Naive thymus-derived CD8-positive, alpha-beta T cell (primary cell): Measurements from ENCODE around the gene ARTN. TPM values are rescaled to one million over a fixed set of nuclear protein-coding genes. Genes with fewer than 3 reads are reported as not detected.
A peak's percentile ranks its signal among the peaks of the same experiment; 100 is the strongest.

Experiments used
- ATAC-seq, 2 donors: fragments of 150-1000 bp; cut with Tn5 transposase in 1 of 2; sonication (Bioruptor Pico), chemical (Tn5 transposase) in 1 of 2; 1 replicate in 1 of 2; 2 replicates in 1 of 2; pipeline ENCODE4 v1.10.0; 2021; ENCODE audit warnings: mild to moderate bottlenecking in 2 of 2, moderate library complexity in 2 of 2
- POLR2A ChIA-PET: fragments of 350-600 bp; sonication (Branson Sonifier 250); formaldehyde crosslinking; loops from one replicate; lab custom pipeline; 2021; ENCODE audit warnings: antibody characterized with exemption; lab: Charles Lee
- DNase-seq, 10 donors: peaks; one replicate each; pipeline versions ENCODE4 v3.0.0 to v3.0.0-alpha.2; 2020 to 2022
- H3K27ac Mint-ChIP-seq, 10 donors: one replicate each; pipeline ENCODE4 v1.8.0; 2020 to 2022; ENCODE audit warnings: mild to moderate bottlenecking in 10 of 10, mixed read lengths in 10 of 10, moderate library complexity in 4 of 10, inconsistent platforms in 1 of 10
- H3K27me3 Mint-ChIP-seq, 5 donors: one replicate each; pipeline ENCODE4 v1.8.0; 2021 to 2022; ENCODE audit warnings: mixed read lengths in 5 of 5
- H3K36me3 Mint-ChIP-seq, 3 donors: one replicate each; pipeline ENCODE4 v1.8.0; 2020 to 2022; ENCODE audit warnings: mixed read lengths in 3 of 3, mild to moderate bottlenecking in 2 of 3, inconsistent platforms in 1 of 3
- H3K4me1 Mint-ChIP-seq, 4 donors: one replicate each; pipeline ENCODE4 v1.8.0; 2021 to 2022; ENCODE audit warnings: mixed read lengths in 4 of 4
- H3K4me3 Mint-ChIP-seq, 10 donors: one replicate each; pipeline ENCODE4 v1.8.0; 2020 to 2022; ENCODE audit warnings: mild to moderate bottlenecking in 10 of 10, mixed read lengths in 10 of 10, moderate library complexity in 6 of 10, inconsistent platforms in 1 of 10
- H3K9me3 Mint-ChIP-seq, 9 donors: one replicate each; pipeline ENCODE4 v1.8.0; 2020 to 2022; ENCODE audit warnings: mixed read lengths in 9 of 9, mild to moderate bottlenecking in 3 of 9, inconsistent platforms in 1 of 9, moderate library complexity in 1 of 9
- polyA plus RNA-seq, 3 donors: library from polyadenylated mRNA; unstranded; fragments of 300-500 nt; fragmentation: Illumina TruSeq; gene quantifications; one replicate each; pipeline ENCODE4 v1.2.3, GENCODE V29; 2021
- total RNA-seq, 8 experiments: library from RNA in 2 of 8; stranded (reverse) in 2 of 8; gene quantifications; one replicate each; pipeline ENCODE4 v1.2.3 and lab custom pipeline; 2021 to 2026

ARTN gene
- total and polyA plus RNA-seq, 5 experiments from 2014 or later, result 0.25 to 0.96 TPM; not detected in 3

- peak overlapping the region in 4 of 10 donors; percentile 18 to 50 (median 43) for H3K27ac Mint-ChIP-seq
These were observed 44.0 kb downstream of the ARTN start for GRCh38 chr1:43977376-43978263.

GRCh38 chr1:43978264-43978550, 44.6 kb downstream of the ARTN start:
- H3K4me3 Mint-ChIP-seq, result peak overlapping the region; percentile 70 to 97 (median 82)
- peaks cover 37 to 60% (median 52%) of the 10 kb centered on the region in 4 donors for H3K4me1 Mint-ChIP-seq
- DNase-seq (no peak), ATAC-seq (no peak)
- no peaks in the 10 kb centered on the region for H3K9me3 Mint-ChIP-seq
- H3K27ac Mint-ChIP-seq, result peak overlapping the region in 3 of 10 donors; percentile 14 to 43 (median 28)
- H3K36me3 Mint-ChIP-seq, result peaks cover 0 to 28% (median 11%) of the 10 kb centered on the region in 3 donors
- POLR2A ChIA-PET, result no interaction called here
- peaks cover 3 to 19% (median 11%) of the 10 kb centered on the region in 5 donors for H3K27me3 Mint-ChIP-seq

More at GRCh38 chr1:43977376-43978263, 44.0 kb downstream of the ARTN start:
- Mint-ChIP-seq H3K27me3 (peaks cover 3 to 19% (median 11%) of the 10 kb centered on the region in 5 donors), H3K9me3 (no peaks in the 10 kb centered on the region), H3K4me1 (peaks cover 37 to 60% (median 53%) of the 10 kb centered on the region in 4 donors), H3K4me3 (peak overlapping the region; percentile 47 to 97 (median 80)), H3K36me3 (peaks cover 0 to 28% (median 11%) of the 10 kb centered on the region in 3 donors)
- no peak for ATAC-seq
- no peak for DNase-seq
- POLR2A ChIA-PET, result no interaction called here

- H3K4me1 Mint-ChIP-seq, result peaks cover 34 to 57% (median 48%) of the 10 kb centered on the region in 4 donors
These were observed 45.1 kb downstream of the ARTN start, which contains the start of gene B4GALT2 for GRCh38 chr1:43978551-43979260. TSS of gene B4GALT2 (plus strand) at chr1:43979210. CDS start at chr1:43981161, 1,951 bp downstream.

GRCh38 chr1:43979261-43979527, 45.6 kb downstream of the ARTN start:
- DNase-seq (no peak), ATAC-seq (no peak)
- Mint-ChIP-seq H3K4me1 (peaks cover 32 to 52% (median 43%) of the 10 kb centered on the region in 4 donors), H3K27me3 (peaks cover 3 to 19% (median 11%) of the 10 kb centered on the region in 5 donors), H3K4me3 (peak overlapping the region in 1 of 10 donors; percentile 74), H3K9me3 (no peaks in the 10 kb centered on the region), H3K36me3 (peaks cover 0 to 28% (median 11%) of the 10 kb centered on the region in 3 donors), H3K27ac (no peak overlapping the region)
- POLR2A ChIA-PET, result no interaction called here

More at GRCh38 chr1:43978551-43979260, 45.1 kb downstream of the ARTN start, which contains the start of gene B4GALT2:
- Mint-ChIP-seq H3K27ac (peak within 1 kb of the TSS in 7 of 10 donors; percentile 14 to 81 (median 54)), H3K36me3 (peaks cover 0 to 28% (median 11%) of the 10 kb centered on the region in 3 donors), H3K4me3 (peak within 1 kb of the TSS; percentile 76 to 97 (median 86)), H3K9me3 (no peaks in the 10 kb centered on the region), H3K27me3 (peaks cover 3 to 19% (median 11%) of the 10 kb centered on the region in 5 donors)
- DNase-seq (peak in 4 of 10 donors; percentile 20 to 34 (median 28)), ATAC-seq (no peak)
- POLR2A ChIA-PET, result no interaction called here

GRCh38 chr1:43979528-43980254, 46.1 kb downstream of the ARTN start:
- Mint-ChIP-seq H3K27me3 (peaks cover 3 to 19% (median 11%) of the 10 kb centered on the region in 5 donors), H3K36me3 (peaks cover 0 to 28% (median 11%) of the 10 kb centered on the region in 3 donors), H3K4me1 (peaks cover 30 to 50% (median 40%) of the 10 kb centered on the region in 4 donors), H3K9me3 (no peaks in the 10 kb centered on the region), H3K4me3 (peak overlapping the region; percentile 74 to 91 (median 85)), H3K27ac (peak overlapping the region in 5 of 10 donors; percentile 43 to 63 (median 53))
- POLR2A ChIA-PET, result no interaction called here
- ATAC-seq, result no peak
- DNase-seq, result no peak

GRCh38 chr1:43980255-43981134, 46.9 kb downstream of the ARTN start:
- peaks cover 30 to 46% (median 40%) of the 10 kb centered on the region in 4 donors for H3K4me1 Mint-ChIP-seq
- H3K27me3 Mint-ChIP-seq, result peaks cover 3 to 19% (median 11%) of the 10 kb centered on the region in 5 donors
- no peak for DNase-seq

GRCh38 chr1:43981135-43981491, 47.5 kb downstream of the ARTN start:
- no peak for DNase-seq
- POLR2A ChIA-PET, result interaction anchor here (0.5 kb wide), 1 partner anchor 50 kb away, joined by 4 read pairs; no protein-coding TSS in a partner anchor
- Mint-ChIP-seq H3K4me3 (peak overlapping the region in 1 of 10 donors; percentile 34), H3K27ac (no peak overlapping the region), H3K9me3 (no peaks in the 10 kb centered on the region), H3K4me1 (peaks cover 27 to 40% (median 34%) of the 10 kb centered on the region in 4 donors), H3K27me3 (peaks cover 3 to 19% (median 11%) of the 10 kb centered on the region in 5 donors), H3K36me3 (peaks cover 0 to 28% (median 11%) of the 10 kb centered on the region in 3 donors)
- ATAC-seq, result no peak

More at GRCh38 chr1:43980255-43981134, 46.9 kb downstream of the ARTN start:
- POLR2A ChIA-PET, result interaction anchor here (0.5 kb wide), 1 partner anchor 50 kb away, joined by 4 read pairs; no protein-coding TSS in a partner anchor
- H3K9me3 Mint-ChIP-seq, result no peaks in the 10 kb centered on the region
- peak overlapping the region; percentile 74 to 91 (median 85) for H3K4me3 Mint-ChIP-seq
- H3K27ac Mint-ChIP-seq, result peak overlapping the region in 3 of 10 donors; percentile 6 to 53 (median 7)
- ATAC-seq, result no peak
- peaks cover 0 to 28% (median 11%) of the 10 kb centered on the region in 3 donors for H3K36me3 Mint-ChIP-seq

- H3K27ac Mint-ChIP-seq, result no peak overlapping the region
These were observed 48.0 kb downstream of the ARTN start for GRCh38 chr1:43981636-43982035.

GRCh38 chr1:43982241-43982640, 48.6 kb downstream of the ARTN start:
- H3K27ac Mint-ChIP-seq, result no peak overlapping the region
- peaks cover 3 to 19% (median 11%) of the 10 kb centered on the region in 5 donors for H3K27me3 Mint-ChIP-seq
- H3K36me3 Mint-ChIP-seq, result peaks cover 0 to 17% (median 4%) of the 10 kb centered on the region in 3 donors
- H3K9me3 Mint-ChIP-seq, result no peaks in the 10 kb centered on the region
- no peak for DNase-seq
- H3K4me3 Mint-ChIP-seq, result no peak overlapping the region
- no peak for ATAC-seq
- peaks cover 20 to 29% (median 23%) of the 10 kb centered on the region in 4 donors for H3K4me1 Mint-ChIP-seq
- POLR2A ChIA-PET, result no interaction called here

More at GRCh38 chr1:43981636-43982035, 48.0 kb downstream of the ARTN start:
- DNase-seq (no peak), ATAC-seq (no peak)
- no peaks in the 10 kb centered on the region for H3K9me3 Mint-ChIP-seq
- H3K4me1 Mint-ChIP-seq, result peaks cover 26 to 35% (median 29%) of the 10 kb centered on the region in 4 donors
- H3K27me3 Mint-ChIP-seq, result peaks cover 3 to 19% (median 11%) of the 10 kb centered on the region in 5 donors
- POLR2A ChIA-PET, result no interaction called here
- peaks cover 0 to 23% (median 10%) of the 10 kb centered on the region in 3 donors for H3K36me3 Mint-ChIP-seq
- peak overlapping the region in 1 of 10 donors; percentile 40 for H3K4me3 Mint-ChIP-seq

- H3K4me3 Mint-ChIP-seq, result peak overlapping the region in 1 of 10 donors; percentile 4
- POLR2A ChIA-PET, result no interaction called here
- no peak overlapping the region for H3K27ac Mint-ChIP-seq
- no peaks in the 10 kb centered on the region for H3K9me3 Mint-ChIP-seq
- no peak for DNase-seq
- peaks cover 14 to 23% (median 18%) of the 10 kb centered on the region in 4 donors for H3K4me1 Mint-ChIP-seq
- peaks cover 3 to 19% (median 11%) of the 10 kb centered on the region in 5 donors for H3K27me3 Mint-ChIP-seq
- H3K36me3 Mint-ChIP-seq, result peaks cover 0 to 11% (median 3%) of the 10 kb centered on the region in 3 donors
- no peak for ATAC-seq
These were observed 49.2 kb downstream of the ARTN start for GRCh38 chr1:43982808-43983207.
